Stimulated activated CD4-positive, alpha-beta T cell treated with anti-CD3 and anti-CD28 coated beads, Interleukin-1b, Interleukin-23, amount 100 ng/mL, for 1 hour (primary cell): ENCODE results near the gene RAB9B.

Source experiments
- DNase-seq, 2 donors: peaks; one replicate each; pipeline ENCODE4 v3.0.0-alpha.2; 2020; ENCODE audit warnings: low read depth in 2 of 2

Gene RAB9B

DNA sequence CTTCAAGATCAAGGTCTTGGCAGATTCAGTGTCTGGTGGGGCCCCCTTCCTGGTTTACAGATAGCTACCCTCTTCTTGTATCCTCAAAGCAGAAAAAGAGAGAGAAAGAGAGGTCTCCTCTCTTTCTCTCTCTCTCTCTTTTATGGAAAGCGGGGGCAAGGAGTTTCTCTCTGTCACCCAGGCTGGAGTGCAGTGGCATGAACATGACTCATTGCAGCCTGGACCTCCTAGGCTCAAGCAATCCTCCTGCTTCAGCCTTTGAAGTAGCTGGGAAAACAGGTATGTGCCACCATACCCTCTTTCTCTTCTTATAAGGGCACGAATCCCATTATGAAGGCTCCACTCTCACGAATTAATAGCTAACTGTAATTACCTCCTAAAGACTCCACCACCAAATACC is 20.2 kb downstream of the RAB9B start:
- no peak for DNase-seq

DNA sequence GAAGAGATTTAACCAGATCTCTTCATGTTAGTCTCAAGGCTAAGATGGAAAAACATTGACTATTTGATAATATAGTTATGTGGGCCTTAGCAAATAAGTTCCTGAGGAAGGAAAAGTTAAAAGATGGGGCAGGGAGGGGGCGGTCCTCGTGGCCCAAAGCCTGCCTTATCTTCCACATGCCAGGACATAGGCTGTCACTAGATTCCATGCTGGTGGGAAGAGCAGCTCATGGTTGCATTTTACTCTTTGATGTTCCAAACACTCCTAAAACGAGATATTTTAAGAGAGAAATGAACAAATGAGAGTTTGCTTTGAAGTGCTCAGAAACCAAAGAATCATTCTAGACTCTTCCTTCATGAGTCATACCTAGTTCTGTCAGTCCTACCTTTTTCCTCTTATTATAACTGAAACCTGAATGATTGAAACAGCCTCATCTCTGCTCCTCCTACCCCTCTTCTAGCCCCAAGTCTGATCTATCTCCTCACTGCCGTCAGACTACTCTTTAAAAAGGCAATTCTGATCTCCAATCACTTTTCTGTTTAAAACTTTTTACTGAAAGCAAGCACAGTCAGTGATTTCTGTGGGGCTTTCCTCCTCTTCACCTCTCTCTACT is 25.1 kb downstream of the RAB9B start:
- DNase-seq: no peak

DNA sequence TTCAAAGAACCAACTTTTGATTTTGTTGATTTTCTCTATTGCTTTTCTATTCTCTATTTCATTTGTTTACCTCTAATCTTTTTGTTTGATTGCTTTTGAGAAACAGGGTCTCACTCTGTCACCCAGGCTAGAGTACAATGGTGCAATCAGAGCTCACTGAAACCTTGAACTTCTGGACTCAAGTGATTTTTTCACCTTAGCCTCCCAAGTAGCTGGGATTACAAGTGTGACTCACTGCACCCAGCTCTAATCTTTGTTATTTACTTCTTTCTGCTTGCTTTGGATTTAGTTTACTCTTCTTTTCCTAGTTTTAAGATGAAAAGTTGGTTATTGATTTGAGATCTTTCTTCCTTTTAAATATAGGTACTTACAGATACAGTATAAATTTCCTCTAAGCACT is 26.2 kb downstream of the RAB9B start:
- no peak for DNase-seq

DNA sequence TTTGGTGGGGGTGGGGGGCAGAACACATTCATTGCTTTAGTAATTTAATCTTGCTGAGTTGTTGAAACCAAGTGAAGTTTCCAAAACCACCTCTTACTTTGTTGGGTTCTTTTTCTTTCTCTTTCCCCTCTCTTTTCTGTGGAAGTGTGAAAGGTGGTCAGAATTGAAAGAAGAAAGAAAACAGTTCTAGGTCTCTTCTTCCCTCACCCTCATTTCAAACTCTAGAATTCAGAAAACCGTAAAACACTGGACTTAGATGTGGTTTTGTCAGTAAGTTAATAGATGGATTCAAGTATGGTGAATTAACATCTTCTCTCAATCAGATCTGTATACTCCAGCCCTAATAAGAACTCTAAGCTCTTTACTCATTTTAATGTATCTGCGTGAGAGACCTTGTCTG is 31.7 kb downstream of the RAB9B start:
- no peak for DNase-seq

DNA sequence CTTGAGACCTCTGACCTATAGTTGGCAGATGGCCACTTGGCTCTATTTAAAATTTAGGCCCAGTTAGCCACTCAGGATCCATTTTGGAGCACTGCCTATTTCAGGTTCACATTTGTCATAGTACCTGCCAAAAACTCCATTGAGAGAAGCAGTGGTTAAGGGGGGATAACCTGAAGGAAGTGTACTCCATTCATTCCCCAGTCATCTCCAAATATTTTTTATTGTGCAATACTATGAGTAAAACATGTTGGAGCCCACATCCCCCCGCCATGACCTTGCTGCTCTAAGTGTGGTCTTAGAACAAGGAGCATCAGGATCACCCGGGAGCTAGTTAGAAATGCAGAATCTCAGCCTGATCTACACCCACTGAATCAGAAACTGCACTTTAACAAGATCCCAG is 34.4 kb downstream of the RAB9B start:
- no peak for DNase-seq

DNA sequence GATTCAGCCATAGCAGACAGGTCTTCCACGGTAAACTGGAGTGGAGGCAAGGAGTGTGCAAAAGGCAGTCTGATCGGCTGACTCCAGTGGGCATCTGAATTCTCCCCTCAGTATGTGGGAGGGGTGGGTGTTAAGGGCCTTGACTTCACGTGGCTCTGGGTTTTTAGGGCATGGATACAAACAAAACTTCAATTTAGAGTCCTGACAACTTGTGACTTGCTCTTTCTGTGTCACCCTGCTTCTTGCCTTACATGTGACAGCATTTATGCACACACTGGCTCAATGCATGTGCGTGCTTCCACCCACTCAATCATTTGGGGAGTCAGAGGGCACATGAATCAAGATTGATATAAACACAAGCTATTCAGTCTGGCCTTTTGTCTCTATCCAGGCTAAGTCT is 37.9 kb downstream of the RAB9B start:
- no peak for DNase-seq

DNA sequence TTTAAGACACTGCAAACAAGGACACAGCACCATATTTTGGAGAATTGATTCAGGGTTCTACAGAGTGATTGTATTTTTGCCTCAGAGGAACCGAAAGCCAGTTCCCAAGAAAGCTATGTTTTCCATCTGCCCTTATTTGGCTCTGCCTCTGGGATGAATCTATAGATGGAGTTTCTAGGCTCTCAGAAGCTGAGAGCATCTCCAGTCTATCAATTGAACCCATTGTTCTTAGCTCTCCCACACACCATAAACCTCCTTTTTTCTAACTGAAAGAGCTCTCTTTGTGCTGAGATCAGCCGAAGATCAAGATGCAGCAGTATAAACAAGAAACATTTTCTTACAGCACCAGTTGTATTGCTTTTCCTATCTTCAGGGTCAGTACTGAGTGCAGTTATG is 38.5 kb downstream of the RAB9B start:
- no peak for DNase-seq

DNA sequence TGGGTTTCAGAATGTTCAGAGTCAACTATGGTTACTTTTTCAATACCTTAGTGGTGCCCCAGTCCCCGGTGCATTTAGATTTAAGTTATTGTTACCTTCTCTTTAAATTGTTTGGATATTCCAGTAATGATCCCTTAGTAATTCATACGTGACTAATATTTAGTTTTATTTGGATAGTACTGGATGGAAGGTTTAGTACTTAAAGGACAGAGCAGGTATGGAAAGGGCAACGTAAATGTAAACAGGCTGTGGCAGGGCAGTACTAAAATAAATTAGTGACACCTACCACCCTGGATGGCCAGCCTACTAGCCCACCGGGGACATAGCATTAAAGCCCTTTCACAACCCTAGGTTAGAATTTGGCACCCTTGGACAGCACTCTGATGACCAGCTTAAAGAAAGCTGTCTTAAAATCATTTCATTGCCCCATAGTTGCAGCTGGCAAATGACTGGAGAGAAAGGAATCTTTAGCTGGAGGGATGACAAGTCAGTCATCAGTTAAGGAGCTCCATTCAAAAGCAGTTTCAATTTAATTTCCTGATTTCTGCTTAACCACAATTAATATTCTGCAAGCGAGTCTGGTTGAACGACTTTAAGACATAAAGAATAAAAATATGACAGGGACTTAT is 39.0 kb downstream of the RAB9B start:
- DNase-seq: no peak

DNA sequence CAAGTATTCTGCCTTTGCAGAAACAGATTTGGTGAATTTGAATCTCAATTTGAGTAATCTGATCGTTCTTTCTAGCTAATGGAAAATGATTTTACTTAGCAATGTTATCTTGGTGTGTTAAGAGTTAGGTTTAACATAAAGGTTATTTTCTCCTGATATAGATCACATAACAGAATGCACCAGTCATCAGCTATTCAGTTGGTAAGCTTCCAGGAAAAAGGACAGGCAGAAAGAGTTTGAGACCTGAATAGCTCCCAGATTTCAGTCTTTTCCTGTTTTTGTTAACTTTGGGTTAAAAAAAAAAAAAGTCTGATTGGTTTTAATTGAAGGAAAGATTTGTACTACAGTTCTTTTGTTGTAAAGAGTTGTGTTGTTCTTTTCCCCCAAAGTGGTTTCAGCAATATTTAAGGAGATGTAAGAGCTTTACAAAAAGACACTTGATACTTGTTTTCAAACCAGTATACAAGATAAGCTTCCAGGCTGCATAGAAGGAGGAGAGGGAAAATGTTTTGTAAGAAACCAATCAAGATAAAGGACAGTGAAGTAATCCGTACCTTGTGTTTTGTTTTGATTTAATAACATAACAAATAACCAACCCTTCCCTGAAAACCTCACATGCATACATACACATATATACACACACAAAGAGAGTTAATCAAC is 40.1 kb downstream of the RAB9B start:
- no peak for DNase-seq

DNA sequence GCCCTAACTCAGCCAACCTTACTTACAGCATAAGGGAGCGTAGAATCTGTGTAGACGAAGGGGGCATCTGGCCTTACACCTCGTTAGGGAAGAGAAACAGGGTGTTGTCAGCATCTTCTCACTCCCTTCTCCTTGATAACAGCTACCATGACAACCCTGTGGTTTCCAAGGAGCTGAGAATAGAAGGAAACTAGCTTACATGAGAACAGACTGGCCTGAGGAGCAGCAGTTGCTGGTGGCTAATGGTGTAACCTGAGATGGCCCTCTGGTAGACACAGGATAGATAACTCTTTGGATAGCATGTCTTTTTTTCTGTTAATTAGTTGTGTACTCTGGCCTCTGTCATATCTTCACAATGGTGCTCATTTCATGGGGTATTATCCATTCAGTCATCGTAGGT is 40.8 kb downstream of the RAB9B start:
- DNase-seq: no peak

DNA sequence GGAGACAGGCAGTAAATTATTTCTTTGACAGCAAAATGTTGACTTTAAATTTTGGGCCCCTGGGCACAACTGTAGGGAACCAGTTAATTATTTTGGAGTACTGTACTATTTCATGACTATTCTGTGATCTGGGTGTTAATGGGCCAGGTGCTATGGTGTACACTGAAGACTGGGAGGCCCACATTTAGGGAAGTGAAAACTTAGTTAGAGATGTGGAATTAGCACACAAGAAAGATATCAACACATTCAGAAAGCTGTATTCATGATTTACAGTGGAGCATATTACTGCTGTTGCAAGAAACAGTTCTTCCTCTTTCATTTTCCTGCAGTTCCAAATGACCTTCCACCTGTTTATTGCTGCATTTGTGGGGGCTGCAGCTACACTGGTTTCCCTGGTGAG is 43.1 kb downstream of the RAB9B start:
- DNase-seq: no peak

DNA sequence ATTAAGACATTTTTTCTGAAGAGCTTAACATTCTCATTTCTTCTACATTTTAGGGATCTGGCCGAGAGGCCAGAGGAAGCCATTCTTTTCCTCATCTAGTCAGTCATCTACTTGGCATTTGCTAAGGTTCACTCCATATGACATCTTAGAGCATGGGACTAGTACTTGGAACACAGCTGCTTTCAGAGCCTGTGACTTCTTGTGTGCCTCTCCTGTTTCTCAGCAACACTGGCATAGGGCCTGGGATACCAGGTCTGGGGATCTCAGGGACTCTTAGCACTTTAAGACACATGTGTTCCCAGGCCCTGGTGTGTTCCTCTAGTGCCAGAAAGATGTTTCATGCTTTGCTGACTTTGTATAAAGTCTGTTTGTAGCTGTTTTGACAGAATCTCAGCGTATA is 48.1 kb downstream of the RAB9B start:
- no peak for DNase-seq

DNA sequence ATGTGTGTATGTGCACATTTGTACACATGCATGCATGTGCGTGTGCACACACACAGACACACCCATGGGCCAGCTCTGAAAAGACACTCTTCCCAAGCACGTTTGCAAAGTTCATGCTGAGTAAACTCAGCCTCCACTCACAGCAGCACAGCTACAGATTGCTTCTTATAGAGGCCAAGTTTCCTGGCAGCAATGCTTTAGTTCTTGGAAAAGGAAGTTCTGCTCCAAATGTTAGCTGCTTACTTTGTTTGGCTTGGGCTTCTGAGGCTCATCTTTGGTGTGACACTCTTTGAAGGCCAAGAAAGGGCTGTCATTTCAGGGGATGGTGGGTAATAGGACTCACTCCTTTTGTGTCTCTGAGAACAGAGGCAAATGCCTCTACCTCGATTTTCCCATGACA is 48.9 kb downstream of the RAB9B start:
- no peak for DNase-seq

DNA sequence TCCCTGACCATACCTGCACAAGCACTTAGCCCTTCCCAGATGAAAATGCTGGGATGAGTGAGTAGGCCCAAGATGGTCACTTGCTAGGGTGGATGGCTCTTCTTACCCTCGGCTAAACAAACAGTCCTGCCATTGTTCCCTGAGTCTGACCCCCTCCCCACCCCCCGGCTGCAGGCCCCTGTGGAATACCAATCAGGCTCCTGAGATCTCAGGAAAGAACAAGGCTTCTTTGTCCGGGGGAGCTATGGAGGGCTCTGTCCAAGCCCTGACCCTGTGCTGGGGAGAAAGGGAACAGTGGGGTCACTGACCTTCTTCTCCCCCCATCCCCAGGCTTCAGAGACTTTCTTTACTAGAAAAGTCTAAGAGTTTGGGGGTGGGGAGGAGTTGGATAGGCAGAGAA is 49.4 kb downstream of the RAB9B start:
- no peak for DNase-seq

DNA sequence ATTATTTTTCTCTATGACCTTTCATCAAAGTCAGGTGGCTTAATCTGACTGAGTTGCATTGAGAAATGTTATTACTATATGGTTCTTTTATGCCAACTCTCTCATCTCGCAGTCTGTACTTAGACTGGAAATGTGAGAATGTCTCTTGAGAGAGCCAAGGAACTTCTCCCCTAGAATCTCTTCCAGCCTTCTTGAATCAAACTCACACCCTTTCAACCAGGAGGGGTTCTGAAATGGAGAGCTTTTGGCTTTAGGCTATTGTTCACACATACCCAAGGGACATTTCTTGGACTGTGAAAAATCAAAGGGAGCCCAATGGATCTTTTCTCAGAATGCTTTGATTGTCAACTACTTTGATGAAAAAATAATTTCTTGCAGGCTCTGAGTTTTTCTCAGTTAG is 50.4 kb downstream of the RAB9B start:
- DNase-seq: no peak

DNA sequence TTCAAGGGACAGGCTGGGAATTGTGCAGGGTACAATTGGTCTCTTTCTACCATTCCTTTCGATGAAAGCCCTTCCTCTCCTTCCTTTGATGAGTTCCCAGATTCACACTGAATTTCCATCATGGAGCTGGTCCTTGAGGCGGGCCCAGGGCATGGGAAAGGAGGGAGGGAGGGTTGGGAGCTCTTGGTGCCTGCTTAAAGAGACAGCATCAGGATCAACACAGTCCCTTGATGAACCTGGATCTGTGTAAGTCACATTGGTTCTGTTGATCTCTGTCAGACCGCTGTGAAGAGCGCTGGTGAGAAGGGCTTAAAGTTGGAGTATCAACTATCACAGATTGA is 51.0 kb downstream of the RAB9B start:
- no peak for DNase-seq

DNA sequence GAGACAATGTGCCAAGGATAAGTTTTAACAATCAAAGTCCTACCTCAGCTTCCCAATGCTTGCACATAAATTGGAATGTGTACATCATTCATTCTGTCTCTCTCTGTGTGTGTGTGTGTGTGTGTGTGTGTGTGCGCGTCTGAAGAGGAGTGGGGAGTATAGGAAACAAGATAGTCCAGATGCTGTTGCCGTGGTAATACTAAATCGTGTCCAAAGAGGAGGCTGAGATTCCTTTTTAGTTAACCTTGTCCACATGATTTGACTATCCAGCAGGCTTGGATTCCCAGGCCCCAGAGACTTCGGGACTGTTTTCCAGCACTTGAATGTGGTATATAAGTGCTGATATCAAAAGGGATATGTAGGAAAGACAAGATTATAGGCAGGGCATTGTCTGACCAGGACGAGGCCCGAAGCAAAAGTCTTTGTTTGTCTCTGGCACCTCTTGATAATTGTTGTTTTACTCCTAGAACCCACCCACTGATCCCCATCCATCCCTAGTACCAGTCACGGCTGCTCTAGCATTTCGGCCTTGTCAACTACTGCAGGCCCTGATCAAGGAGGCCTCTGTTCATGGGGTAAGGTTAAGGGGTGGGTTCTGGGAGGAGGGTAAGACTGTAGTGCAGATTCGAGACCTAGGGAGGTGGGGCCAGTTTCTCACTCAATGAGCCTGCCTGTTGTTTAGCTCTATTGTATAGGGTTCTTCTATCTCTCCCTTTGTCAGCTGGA is 51.6 kb downstream of the RAB9B start:
- no peak for DNase-seq

DNA sequence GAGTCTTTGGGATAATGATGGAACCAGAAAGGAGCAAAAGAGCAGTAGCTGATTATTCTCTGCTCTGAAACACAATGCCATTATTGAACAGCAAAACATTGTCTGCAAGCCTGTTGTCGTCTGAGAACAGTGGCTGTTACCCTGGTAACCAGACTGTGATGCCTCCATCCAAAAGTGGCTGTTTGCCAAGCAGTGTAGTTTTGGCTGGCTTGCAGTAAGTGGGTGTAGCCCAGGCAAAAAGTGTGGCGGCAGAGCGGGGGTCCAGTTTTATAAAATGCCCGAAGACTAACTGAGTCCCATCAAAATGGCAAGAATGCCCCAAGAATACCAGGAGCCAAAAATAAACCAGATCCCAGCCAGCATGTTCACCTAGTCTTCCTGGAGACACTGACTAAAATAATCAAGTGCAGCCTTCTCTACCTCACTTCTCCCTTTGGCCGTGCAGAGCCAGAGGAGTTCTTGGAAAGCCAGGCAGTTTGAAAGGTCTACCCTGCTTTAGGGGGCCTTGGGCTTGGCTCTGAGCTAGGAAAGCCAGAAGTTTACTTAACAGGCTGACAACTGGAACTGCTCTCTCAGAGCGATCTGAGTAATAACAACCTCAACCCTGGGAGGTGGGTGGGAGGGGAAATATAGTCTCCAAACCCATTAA is 52.8 kb downstream of the RAB9B start:
- DNase-seq: no peak

DNA sequence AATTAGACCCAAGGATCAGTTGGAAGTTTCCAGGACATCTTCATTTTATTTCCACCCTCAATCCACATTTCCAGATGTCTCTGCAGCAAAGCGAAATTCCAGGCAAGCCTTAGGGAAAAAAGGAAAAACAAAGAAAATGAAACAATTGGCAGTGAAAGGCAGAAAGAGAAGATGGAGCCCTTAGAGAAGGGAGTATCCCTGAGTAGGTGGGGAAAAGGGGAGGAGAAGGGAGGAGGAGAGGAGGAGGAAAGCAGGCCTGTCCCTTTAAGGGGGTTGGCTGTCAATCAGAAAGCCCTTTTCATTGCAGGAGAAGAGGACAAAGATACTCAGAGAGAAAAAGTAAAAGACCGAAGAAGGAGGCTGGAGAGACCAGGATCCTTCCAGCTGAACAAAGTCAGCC is 55.5 kb downstream of the RAB9B start, which contains the start of gene PLP1:
Gene PLP1, plus strand, starts transcription at position 295 of the 400 bp plus-strand sequence. CDS start 156 bp downstream, outside the sequence.
- DNase-seq: no peak

DNA sequence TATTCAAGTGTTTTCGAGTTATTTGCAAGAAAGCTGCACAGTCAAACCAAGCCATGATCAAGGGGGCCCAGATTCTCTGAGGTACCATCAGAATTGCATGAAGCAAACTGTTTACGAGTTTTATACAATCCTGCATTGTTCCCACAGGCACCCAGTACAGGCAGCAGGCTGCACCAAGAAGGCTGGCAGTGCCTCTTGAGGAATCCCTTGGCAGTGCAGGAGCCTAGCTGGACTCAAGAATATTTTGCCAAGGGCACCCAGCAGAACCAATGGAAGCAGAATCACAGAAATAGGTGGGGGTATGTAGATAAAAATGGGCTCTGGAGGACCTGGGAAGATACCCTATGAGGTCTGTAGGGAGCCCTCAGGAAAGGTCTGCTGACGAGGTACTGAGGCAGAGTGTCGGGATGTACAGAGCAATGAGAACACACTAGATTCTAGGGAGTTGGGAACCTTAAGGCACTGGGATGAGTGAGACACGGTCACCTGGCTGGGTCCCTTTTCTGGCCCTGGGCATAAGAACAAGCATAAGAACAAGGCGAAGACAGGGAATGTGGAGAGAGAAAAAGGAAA is 57.9 kb downstream of the RAB9B start:
- DNase-seq: no peak

DNA sequence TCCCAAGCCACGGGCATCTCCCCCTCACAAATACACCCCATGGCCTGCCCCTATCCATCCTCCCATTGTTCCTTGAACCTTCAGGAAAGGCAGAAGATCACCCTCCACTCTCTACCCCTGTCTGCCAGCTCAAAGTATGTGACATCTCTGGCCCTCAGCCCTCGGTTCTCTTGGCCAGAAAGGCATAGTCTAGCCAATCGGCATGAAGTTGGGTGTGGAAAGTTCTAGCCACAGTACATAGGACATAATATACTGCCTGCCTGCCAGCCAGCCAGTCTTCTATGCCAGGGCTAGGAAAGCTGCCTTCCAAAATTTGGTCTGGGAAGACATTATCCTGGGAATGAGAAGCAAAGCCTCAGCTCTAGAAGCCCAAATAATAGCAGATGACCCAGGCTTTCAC is 58.6 kb downstream of the RAB9B start:
- DNase-seq: no peak
